Fibroblast of lung (primary cell): ENCODE measurements around the gene EGR1.

Experiments used
- CTCF ChIP-seq, 2 donors: IDR thresholded peaks in 1 of 2; conservative IDR thresholded peaks in 1 of 2; 1 replicate in 1 of 2; 2 replicates in 1 of 2; pipeline ENCODE4 v1.5.1; 2011 to 2012; ENCODE audit warnings: low read length in 2 of 2, control low read depth in 1 of 2, inconsistent platforms in 1 of 2, low read depth in 1 of 2, mild to moderate bottlenecking in 1 of 2
- EZH2 ChIP-seq: IDR thresholded peaks from 2 replicates; pipeline ENCODE4 v1.5.1; 2012; ENCODE audit warnings: low read length, control low read depth, mild to moderate bottlenecking; ENCODE audit errors: missing control alignments

- TF ChIP-seq CTCF (conservative IDR thresholded peaks at IDR 0.05 in 1 of 2, IDR thresholded peaks at IDR 0.05 in 1 of 2; ENCODE audit: low read depth in 1 of 2, low read length in 2 of 2) (no peak), EZH2 (no peak)
Measured at GRCh38 chr5:138502121-138502520, 36.8 kb downstream of the EGR1 start.
